Vagina (tissue), 2 donors: ENCODE results near the gene AQP12B. TPM values are rescaled to one million over a fixed set of nuclear protein-coding genes. Genes with fewer than 3 reads are reported as not detected.

Source experiments
- DNase-seq, 2 donors: peaks; one replicate each; pipeline ENCODE4 v3.0.0-alpha.2; 2017; ENCODE audit errors: extremely low spot score in 2 of 2
- H3K27ac ChIP-seq: fragments of 200-600 bp; sonication (generic); one replicate; pipeline ENCODE4 v1.5.1; 2019
- H3K27me3 ChIP-seq: fragments of 200-600 bp; sonication (generic); one replicate; pipeline ENCODE4 v1.5.1; 2019
- H3K36me3 ChIP-seq, 2 donors: fragments of 200-600 bp; sonication (generic); one replicate each; pipeline ENCODE4 v1.5.1; 2017 to 2019
- H3K4me1 ChIP-seq: fragments of 200-600 bp; sonication (generic); one replicate; pipeline ENCODE4 v1.5.1; 2019
- H3K4me3 ChIP-seq, 2 donors: fragments of 200-600 bp; sonication (generic); 1 replicate in 1 of 2; 2 replicates in 1 of 2; pipeline ENCODE4 v1.5.1; 2016 to 2019
- H3K9me3 ChIP-seq: fragments of 200-600 bp; sonication (generic); one replicate; pipeline ENCODE4 v1.5.1; 2019
- POLR2A ChIP-seq, 2 donors: fragments of 450-650 bp; IDR thresholded peaks; one replicate each; pipeline ENCODE4 v1.6.1; 2017; ENCODE audit warnings: antibody characterized with exemption in 2 of 2, mild to moderate bottlenecking in 2 of 2, moderate library complexity in 2 of 2
- POLR2AphosphoS5 ChIP-seq, 2 donors: sonication (generic); formaldehyde crosslinking; IDR thresholded peaks; one replicate each; pipeline ENCODE4 v1.9.0; 2017; ENCODE audit warnings: antibody characterized with exemption in 2 of 2, mild to moderate bottlenecking in 2 of 2, low read depth in 1 of 2; ENCODE audit not compliant: insufficient read depth in 1 of 2
- intact Hi-C: fragments of 100-400 bp; cut with DNase I; formaldehyde crosslinking; loops from one replicate; pipeline ENCODE4 v1.15.1; 2023
- total RNA-seq: library from RNA; depleted of rRNA; stranded (reverse); fragments of >200 nt; gene quantifications from one replicate; pipeline ENCODE4 v1.2.3, GENCODE V29; 2016
- TF ChIP-seq, protein P1 (sequence below), 3 experiments: fragments of 450-650 bp in 2 of 3; fragments of 200-600 bp in 1 of 3; sonication (generic) in 1 of 3; IDR thresholded peaks; one replicate each; pipeline ENCODE4 v1.5.1; 2017 to 2019; ENCODE audit warnings: antibody characterized with exemption in 3 of 3, mild to moderate bottlenecking in 2 of 3, moderate library complexity in 2 of 3

The AQP12B gene
- total RNA-seq, 1 donor from 2014 or later = not detected

DNA sequence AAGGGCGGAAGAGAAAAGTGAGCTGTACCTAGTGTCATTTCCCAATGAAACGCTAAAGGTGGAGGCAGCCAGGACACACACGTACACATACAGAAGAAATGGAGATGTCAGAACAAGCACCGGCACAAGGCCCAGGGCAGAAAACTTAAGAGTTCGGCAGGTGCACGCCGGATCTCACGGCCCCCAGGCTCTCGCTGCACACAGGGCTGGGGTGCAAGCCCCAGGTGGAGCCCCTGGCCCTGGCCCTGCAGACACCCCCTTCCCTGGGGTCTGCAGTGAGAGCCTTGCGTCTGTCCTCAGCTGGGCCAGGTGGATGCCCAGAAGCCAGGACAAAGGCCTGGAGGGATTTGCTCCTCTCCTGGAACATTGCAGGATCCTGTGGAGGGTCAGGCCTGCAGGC lies 45.7 kb upstream of the AQP12B start:
- DNase-seq = no peak
- Histone ChIP-seq H3K4me1 (no peaks in the 10 kb centered on the region), H3K4me3 (no peak overlapping the region), H3K36me3 (no peaks in the 10 kb centered on the region), H3K9me3 (no peaks in the 10 kb centered on the region), H3K27me3 (no peaks in the 10 kb centered on the region), H3K27ac (no peak overlapping the region)
- TF ChIP-seq, protein P1, sequence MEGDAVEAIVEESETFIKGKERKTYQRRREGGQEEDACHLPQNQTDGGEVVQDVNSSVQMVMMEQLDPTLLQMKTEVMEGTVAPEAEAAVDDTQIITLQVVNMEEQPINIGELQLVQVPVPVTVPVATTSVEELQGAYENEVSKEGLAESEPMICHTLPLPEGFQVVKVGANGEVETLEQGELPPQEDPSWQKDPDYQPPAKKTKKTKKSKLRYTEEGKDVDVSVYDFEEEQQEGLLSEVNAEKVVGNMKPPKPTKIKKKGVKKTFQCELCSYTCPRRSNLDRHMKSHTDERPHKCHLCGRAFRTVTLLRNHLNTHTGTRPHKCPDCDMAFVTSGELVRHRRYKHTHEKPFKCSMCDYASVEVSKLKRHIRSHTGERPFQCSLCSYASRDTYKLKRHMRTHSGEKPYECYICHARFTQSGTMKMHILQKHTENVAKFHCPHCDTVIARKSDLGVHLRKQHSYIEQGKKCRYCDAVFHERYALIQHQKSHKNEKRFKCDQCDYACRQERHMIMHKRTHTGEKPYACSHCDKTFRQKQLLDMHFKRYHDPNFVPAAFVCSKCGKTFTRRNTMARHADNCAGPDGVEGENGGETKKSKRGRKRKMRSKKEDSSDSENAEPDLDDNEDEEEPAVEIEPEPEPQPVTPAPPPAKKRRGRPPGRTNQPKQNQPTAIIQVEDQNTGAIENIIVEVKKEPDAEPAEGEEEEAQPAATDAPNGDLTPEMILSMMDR (IDR thresholded peaks at IDR 0.05) = no peak
- no peak for TF ChIP-seq POLR2A (IDR thresholded peaks at IDR 0.05)
- TF ChIP-seq POLR2AphosphoS5 (IDR thresholded peaks at IDR 0.05; ENCODE audit: insufficient read depth in 1 of 2, low read depth in 1 of 2) = no peak
- intact Hi-C loops = no loop called here

DNA sequence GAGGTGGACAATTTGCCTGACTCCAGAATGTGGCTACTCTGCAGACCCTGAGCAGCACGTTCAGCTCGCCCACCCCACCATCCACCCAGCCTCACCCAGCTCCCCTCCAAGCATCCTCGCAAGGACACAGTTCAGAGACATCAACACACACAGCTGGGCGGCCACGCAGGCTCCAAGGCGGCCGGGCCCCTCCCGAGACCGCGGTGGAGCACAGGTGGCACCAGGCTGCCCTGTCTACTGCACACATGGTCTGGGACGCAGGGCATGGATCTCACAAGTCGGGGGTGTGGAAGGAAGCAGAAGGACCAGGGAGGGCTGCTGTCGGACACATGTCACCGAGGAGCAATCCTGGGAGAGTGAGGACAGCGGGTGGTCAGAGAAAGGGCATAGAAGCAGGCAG lies 45.2 kb upstream of the AQP12B start:
- intact Hi-C loops = no loop called here
- Histone ChIP-seq H3K27me3 (no peaks in the 10 kb centered on the region), H3K9me3 (no peaks in the 10 kb centered on the region), H3K4me3 (no peak overlapping the region), H3K4me1 (no peaks in the 10 kb centered on the region), H3K27ac (no peak overlapping the region), H3K36me3 (no peaks in the 10 kb centered on the region)
- DNase-seq = no peak
- TF ChIP-seq, protein P1 (IDR thresholded peaks at IDR 0.05) = no peak
- no peak for TF ChIP-seq POLR2A (IDR thresholded peaks at IDR 0.05)
- TF ChIP-seq POLR2AphosphoS5 (IDR thresholded peaks at IDR 0.05; ENCODE audit: insufficient read depth in 1 of 2, low read depth in 1 of 2) = no peak

DNA sequence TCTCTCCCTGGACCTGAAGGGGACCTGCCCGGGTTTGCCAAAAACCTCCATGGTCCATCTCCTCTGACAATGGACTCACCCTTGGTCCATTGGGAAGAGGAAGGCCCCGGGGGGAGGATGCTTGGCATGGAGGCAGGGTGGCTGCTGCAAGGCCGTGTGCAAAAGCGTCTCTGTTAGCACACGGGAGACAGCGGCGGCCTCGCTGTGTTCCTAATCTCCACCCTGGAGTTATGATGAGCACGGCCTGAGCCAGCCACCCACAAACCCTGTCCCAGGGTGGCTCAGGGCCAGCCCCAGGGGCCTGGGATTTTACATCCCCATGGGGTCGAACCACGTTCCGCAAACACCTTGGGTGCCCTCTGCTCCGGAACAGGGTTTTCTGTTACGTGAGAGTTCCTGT lies 44.8 kb upstream of the AQP12B start:
- H3K27ac ChIP-seq = no peak overlapping the region
- no peak overlapping the region for H3K4me3 ChIP-seq
- no peaks in the 10 kb centered on the region for H3K4me1 ChIP-seq
- no peak for DNase-seq
- no peaks in the 10 kb centered on the region for H3K9me3 ChIP-seq
- no peaks in the 10 kb centered on the region for H3K36me3 ChIP-seq
- intact Hi-C loops = no loop called here
- no peaks in the 10 kb centered on the region for H3K27me3 ChIP-seq
- TF ChIP-seq, protein P1 (IDR thresholded peaks at IDR 0.05) = no peak
- TF ChIP-seq POLR2AphosphoS5 (IDR thresholded peaks at IDR 0.05; ENCODE audit: insufficient read depth in 1 of 2, low read depth in 1 of 2) = no peak
- no peak for TF ChIP-seq POLR2A (IDR thresholded peaks at IDR 0.05)

DNA sequence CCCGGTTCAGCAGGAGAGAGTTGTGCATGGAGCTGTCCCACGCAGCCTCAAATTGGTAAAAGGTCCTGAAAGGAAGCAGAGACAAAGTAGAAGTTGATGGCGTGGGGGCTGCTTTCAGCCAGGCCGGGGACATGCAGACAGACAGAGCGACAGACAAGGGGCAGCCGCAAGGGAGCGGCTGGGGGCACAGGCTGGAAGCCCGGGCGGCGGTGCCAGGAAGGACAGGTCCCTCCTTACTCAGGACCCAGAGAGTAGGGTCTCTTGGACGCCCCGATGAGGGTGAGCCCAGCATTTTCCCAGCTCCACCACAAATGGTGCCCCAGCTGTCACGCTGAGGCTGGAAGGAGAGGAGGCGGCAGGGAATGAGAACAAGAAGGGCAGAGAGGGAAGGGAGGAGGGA lies 44.2 kb upstream of the AQP12B start:
- H3K27ac ChIP-seq = no peak overlapping the region
- H3K9me3 ChIP-seq = no peaks in the 10 kb centered on the region
- H3K4me3 ChIP-seq = no peak overlapping the region
- no peaks in the 10 kb centered on the region for H3K27me3 ChIP-seq
- TF ChIP-seq, protein P1 (IDR thresholded peaks at IDR 0.05) = no peak
- no peak for TF ChIP-seq POLR2A (IDR thresholded peaks at IDR 0.05)
- no peak for TF ChIP-seq POLR2AphosphoS5 (IDR thresholded peaks at IDR 0.05; ENCODE audit: insufficient read depth in 1 of 2, low read depth in 1 of 2)
- no peak for DNase-seq
- intact Hi-C loops = no loop called here
- H3K36me3 ChIP-seq = no peaks in the 10 kb centered on the region
- H3K4me1 ChIP-seq = no peaks in the 10 kb centered on the region

DNA sequence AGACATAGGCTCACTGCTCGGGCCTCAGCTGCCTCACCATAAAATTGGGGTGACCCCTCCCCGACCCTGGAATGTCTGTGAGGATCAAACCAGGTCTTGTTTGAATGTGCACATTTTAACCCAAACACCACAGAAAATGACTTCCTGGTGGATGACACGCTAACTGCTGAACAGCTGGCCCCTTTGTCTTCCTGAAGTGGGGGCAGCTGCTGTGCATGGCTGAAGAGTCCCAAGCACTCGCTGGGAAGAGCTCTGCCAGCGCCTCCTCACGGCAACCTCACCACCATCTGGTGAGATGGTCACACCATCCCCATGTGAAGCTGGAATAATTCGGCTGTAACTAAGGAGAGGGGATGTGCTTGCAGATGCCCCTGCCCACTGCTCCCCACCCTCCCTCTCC lies 43.0 kb upstream of the AQP12B start:
- H3K36me3 ChIP-seq = no peaks in the 10 kb centered on the region
- TF ChIP-seq, protein P1 (IDR thresholded peaks at IDR 0.05) = no peak
- TF ChIP-seq POLR2AphosphoS5 (IDR thresholded peaks at IDR 0.05; ENCODE audit: insufficient read depth in 1 of 2, low read depth in 1 of 2) (no peak), POLR2A (IDR thresholded peaks at IDR 0.05) (no peak)
- no peaks in the 10 kb centered on the region for H3K9me3 ChIP-seq
- no peaks in the 10 kb centered on the region for H3K27me3 ChIP-seq
- no peak overlapping the region for H3K4me3 ChIP-seq
- intact Hi-C loops = no loop called here
- H3K4me1 ChIP-seq = no peaks in the 10 kb centered on the region
- DNase-seq = no peak
- no peak overlapping the region for H3K27ac ChIP-seq
